Tibial nerve (tissue), 4 donors: Measurements from ENCODE around the gene CHRNA4. TPM values are rescaled to one million over a fixed set of nuclear protein-coding genes. Genes with fewer than 3 reads are reported as not detected.

Source experiments
- DNase-seq, 2 donors: peaks; one replicate each; pipeline ENCODE4 v3.0.0-alpha.2; 2019; ENCODE audit warnings: low spot score in 2 of 2
- H3K27ac ChIP-seq, 4 donors: fragments of 200-600 bp; sonication (generic) in 3 of 4; one replicate each; pipeline ENCODE4 v1.5.1; 2017 to 2019; ENCODE audit warnings: mild to moderate bottlenecking in 1 of 4
- H3K27me3 ChIP-seq, 2 donors: fragments of 200-600 bp; sonication (generic) in 1 of 2; one replicate each; pipeline versions ENCODE4 v1.5.1 to v1.6.0; 2017 to 2019
- H3K36me3 ChIP-seq, 3 donors: fragments of 200-600 bp; sonication (generic); one replicate each; pipeline ENCODE4 v1.5.1; 2018 to 2019
- H3K4me1 ChIP-seq, 4 donors: fragments of 200-600 bp; sonication (generic) in 3 of 4; one replicate each; pipeline ENCODE4 v1.5.1; 2017 to 2019
- H3K4me3 ChIP-seq, 4 donors: fragments of 200-600 bp; sonication (generic) in 3 of 4; one replicate each; pipeline ENCODE4 v1.5.1; 2017 to 2019; ENCODE audit warnings: mild to moderate bottlenecking in 1 of 4, moderate library complexity in 1 of 4
- H3K9me3 ChIP-seq, 4 donors: fragments of 200-600 bp; sonication (generic) in 3 of 4; one replicate each; pipeline ENCODE4 v1.5.1; 2017 to 2019
- EP300 ChIP-seq, 2 donors: sonication (generic); formaldehyde crosslinking; IDR thresholded peaks; one replicate each; pipeline ENCODE4 v1.6.1; 2017; ENCODE audit warnings: antibody characterized with exemption in 2 of 2, mild to moderate bottlenecking in 1 of 2
- POLR2A ChIP-seq, 2 donors: fragments of 450-650 bp; IDR thresholded peaks; one replicate each; pipeline ENCODE4 v1.6.1; 2017; ENCODE audit warnings: antibody characterized with exemption in 2 of 2, mild to moderate bottlenecking in 2 of 2, moderate library complexity in 2 of 2
- WGBS, 2 donors: methylation state at CpG; one replicate each; pipeline ENCODE4 v1.1.5; 2018; 5-methylcytosine and 5-hydroxymethylcytosine counted together
- total RNA-seq, 4 donors: library from RNA; depleted of rRNA; stranded (reverse); fragments of >200 nt; gene quantifications; one replicate each; pipeline ENCODE4 v1.1.0, GENCODE V29; 2016
- TF ChIP-seq, protein P1 (sequence below), 5 experiments: fragments of 200-600 bp in 3 of 5; fragments of 450-650 bp in 2 of 5; sonication (generic) in 3 of 5; IDR thresholded peaks; one replicate each; pipeline ENCODE4 v1.5.1; 2016 to 2019; ENCODE audit warnings: antibody characterized with exemption in 5 of 5, mild to moderate bottlenecking in 3 of 5, moderate library complexity in 2 of 5

Gene CHRNA4
- total RNA-seq = 1 to 10 TPM in 1 of 4 donors, under 1 TPM in 1, not detected in 2; 0.20 to 1.5 TPM

DNA sequence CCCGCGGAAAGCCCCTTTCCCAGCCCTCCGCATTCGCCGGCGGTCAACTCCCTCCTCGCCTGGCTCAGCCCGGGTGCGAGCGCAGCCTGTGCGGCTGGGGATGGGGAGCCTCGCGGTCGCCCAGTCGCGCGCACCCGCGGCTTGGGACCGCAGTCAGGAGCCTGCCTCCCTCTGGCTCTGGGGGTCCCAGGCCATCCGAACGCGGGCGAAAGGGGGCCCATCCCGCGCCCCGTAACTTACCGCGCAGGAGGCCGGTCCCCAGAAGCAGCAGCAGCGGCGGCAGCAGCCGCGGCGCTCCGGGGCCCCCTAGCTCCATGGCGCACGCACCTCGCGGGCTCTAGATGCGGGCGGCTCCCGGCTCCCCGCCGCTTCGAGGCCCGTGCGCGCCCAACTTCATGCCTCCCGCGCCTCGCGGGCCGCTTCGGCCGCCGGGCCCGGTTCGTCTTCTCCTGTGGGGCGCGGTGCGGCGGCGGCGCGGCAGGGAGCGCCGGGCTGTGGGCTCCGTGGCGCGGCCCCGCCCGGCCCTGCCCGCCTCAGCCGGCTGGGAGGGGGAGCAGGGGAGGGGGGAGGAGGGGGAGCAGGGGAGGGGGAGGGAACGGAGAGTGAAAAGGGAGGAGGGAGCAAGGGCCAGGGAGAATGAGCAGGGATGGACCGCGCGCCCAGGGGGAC lies at the start of gene CHRNA4:
CHRNA4 (minus strand) TSS at position 500 of the 669 bp plus-strand sequence; CDS start at position 316, 184 bp downstream.
- WGBS, 2 donors = 2% methylated on average over 27 to 59 of the region's 79 CpGs
- no peak within 1 kb of the TSS for H3K27ac ChIP-seq
- no peak for DNase-seq
- TF ChIP-seq EP300 (IDR thresholded peaks at IDR 0.05) = no peak
- no peak for TF ChIP-seq POLR2A (IDR thresholded peaks at IDR 0.05)
- TF ChIP-seq, protein P1, sequence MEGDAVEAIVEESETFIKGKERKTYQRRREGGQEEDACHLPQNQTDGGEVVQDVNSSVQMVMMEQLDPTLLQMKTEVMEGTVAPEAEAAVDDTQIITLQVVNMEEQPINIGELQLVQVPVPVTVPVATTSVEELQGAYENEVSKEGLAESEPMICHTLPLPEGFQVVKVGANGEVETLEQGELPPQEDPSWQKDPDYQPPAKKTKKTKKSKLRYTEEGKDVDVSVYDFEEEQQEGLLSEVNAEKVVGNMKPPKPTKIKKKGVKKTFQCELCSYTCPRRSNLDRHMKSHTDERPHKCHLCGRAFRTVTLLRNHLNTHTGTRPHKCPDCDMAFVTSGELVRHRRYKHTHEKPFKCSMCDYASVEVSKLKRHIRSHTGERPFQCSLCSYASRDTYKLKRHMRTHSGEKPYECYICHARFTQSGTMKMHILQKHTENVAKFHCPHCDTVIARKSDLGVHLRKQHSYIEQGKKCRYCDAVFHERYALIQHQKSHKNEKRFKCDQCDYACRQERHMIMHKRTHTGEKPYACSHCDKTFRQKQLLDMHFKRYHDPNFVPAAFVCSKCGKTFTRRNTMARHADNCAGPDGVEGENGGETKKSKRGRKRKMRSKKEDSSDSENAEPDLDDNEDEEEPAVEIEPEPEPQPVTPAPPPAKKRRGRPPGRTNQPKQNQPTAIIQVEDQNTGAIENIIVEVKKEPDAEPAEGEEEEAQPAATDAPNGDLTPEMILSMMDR (IDR thresholded peaks at IDR 0.05) = no peak
- peak within 1 kb of the TSS in 1 of 4 donors; percentile 12 for H3K4me3 ChIP-seq
- H3K9me3 ChIP-seq = no peaks in the 10 kb centered on the region
- peaks cover 2 to 77% of the 10 kb centered on the region in 2 donors for H3K27me3 ChIP-seq
- H3K4me1 ChIP-seq = peaks cover 0 to 12% (median 3%) of the 10 kb centered on the region in 4 donors
- H3K36me3 ChIP-seq = no peaks in the 10 kb centered on the region

DNA sequence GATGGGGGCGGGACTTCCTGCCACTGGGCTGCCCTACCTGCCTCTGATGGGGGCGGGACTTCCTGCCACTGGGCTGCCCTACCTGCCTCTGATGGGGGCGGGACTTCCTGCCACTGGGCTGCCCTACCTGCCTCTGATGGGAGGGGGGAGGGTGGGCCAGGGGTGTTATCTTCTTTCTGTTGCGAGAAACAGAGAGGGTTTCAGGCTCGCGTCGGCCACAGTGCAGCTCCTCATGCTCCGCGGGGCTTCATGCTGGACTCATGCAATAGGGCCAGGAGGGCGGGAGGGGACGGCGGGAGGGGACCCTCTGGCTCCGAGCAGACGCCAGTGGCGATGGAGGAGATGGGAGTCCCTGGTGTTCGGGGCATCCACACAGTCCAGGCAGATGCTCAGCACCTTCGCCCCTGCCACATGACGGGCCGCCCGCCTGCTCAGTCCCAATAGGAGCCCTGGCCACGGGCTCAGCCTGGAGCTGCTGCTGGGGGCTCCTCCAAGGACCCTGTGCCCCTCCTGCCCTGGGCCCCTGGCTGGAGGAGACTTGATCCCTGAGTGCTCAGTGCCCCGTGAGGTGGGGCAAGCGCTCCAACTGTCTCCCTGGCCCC lies 48.8 kb upstream of the CHRNA4 start:
- TF ChIP-seq, protein P1 (IDR thresholded peaks at IDR 0.05) = no peak
- TF ChIP-seq POLR2A (IDR thresholded peaks at IDR 0.05) (no peak), EP300 (IDR thresholded peaks at IDR 0.05) (no peak)
- Histone ChIP-seq H3K27me3 (peaks cover 0 to 35% of the 10 kb centered on the region in 2 donors), H3K27ac (no peak overlapping the region), H3K9me3 (peaks cover 0 to 13% (median 0%) of the 10 kb centered on the region in 4 donors), H3K36me3 (no peaks in the 10 kb centered on the region), H3K4me3 (no peak overlapping the region), H3K4me1 (no peaks in the 10 kb centered on the region)
- DNase-seq = no peak
- 56 to 79% methylated on average over 8 to 16 of the region's 23 CpGs for WGBS, 2 donors

- Histone ChIP-seq H3K9me3 (peaks cover 0 to 13% (median 0%) of the 10 kb centered on the region in 4 donors), H3K4me1 (no peaks in the 10 kb centered on the region), H3K4me3 (no peak overlapping the region), H3K27ac (no peak overlapping the region), H3K36me3 (no peaks in the 10 kb centered on the region), H3K27me3 (peaks cover 0 to 41% of the 10 kb centered on the region in 2 donors)
- WGBS, 2 donors = 66 to 67% methylated on average over 18 to 20 of the region's 21 CpGs
- TF ChIP-seq, protein P1 (IDR thresholded peaks at IDR 0.05) = no peak
- TF ChIP-seq POLR2A (IDR thresholded peaks at IDR 0.05) = no peak
- no peak for TF ChIP-seq EP300 (IDR thresholded peaks at IDR 0.05)
- DNase-seq = no peak
Measured at GRCh38 chr20:63409066-63409833, 48.1 kb upstream of the CHRNA4 start.

DNA sequence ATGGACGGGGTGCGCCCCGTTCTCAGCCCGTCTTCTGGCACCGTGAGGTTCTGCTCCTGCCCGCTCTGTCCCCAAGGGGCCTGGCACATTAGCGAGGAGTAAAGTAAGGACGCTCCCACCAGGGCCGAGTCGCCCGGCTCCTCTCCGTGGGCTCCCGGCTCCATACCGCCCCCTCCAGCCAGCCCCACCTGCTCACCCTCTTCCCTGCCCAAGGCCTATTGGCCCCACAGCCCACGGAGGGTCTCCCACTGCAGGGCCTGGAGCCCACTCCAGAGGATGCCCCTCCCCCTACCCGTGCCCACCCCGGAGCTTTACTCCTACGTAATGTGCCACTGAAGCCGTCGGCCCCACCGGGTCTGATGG lies 47.5 kb upstream of the CHRNA4 start:
- DNase-seq = no peak
- peaks cover 0 to 39% of the 10 kb centered on the region in 2 donors for H3K27me3 ChIP-seq

More for the DNA sequence above, 47.5 kb upstream of the CHRNA4 start:
- Histone ChIP-seq H3K4me1 (no peaks in the 10 kb centered on the region), H3K4me3 (no peak overlapping the region), H3K36me3 (no peaks in the 10 kb centered on the region), H3K9me3 (peaks cover 0 to 13% (median 0%) of the 10 kb centered on the region in 4 donors), H3K27ac (no peak overlapping the region)
- TF ChIP-seq POLR2A (IDR thresholded peaks at IDR 0.05) = no peak
- no peak for TF ChIP-seq EP300 (IDR thresholded peaks at IDR 0.05)
- TF ChIP-seq, protein P1 (IDR thresholded peaks at IDR 0.05) = no peak
- WGBS, 2 donors = 75 to 81% methylated on average over 20 to 21 of the region's 21 CpGs
